Esophagus (tissue), 2 donors: ENCODE results near the gene ZNF827. TPM values are rescaled to one million over a fixed set of nuclear protein-coding genes. Genes with fewer than 3 reads are reported as not detected.

Experiments
- H3K27ac ChIP-seq, 2 donors: one replicate each; pipeline ENCODE4 v1.5.1; 2013; ENCODE audit warnings: low read depth in 2 of 2, mild to moderate bottlenecking in 2 of 2, inconsistent platforms in 1 of 2, low read length in 1 of 2, moderate library complexity in 1 of 2
- H3K27me3 ChIP-seq, 2 donors: one replicate each; pipeline ENCODE4 v1.6.1; 2013; ENCODE audit warnings: low read length in 2 of 2, control low read depth in 1 of 2, mild to moderate bottlenecking in 1 of 2; ENCODE audit not compliant: insufficient read depth in 2 of 2, control insufficient read depth in 1 of 2
- H3K36me3 ChIP-seq, 2 donors: one replicate each; pipeline ENCODE4 v1.6.1; 2013; ENCODE audit warnings: low read length in 1 of 2; ENCODE audit not compliant: control insufficient read depth in 2 of 2, insufficient read depth in 2 of 2
- H3K4me1 ChIP-seq, 2 donors: one replicate each; pipeline ENCODE4 v1.6.1; 2013; ENCODE audit warnings: low read length in 1 of 2; ENCODE audit not compliant: control insufficient read depth in 2 of 2, insufficient read depth in 2 of 2
- H3K4me3 ChIP-seq, 2 donors: one replicate each; pipeline ENCODE4 v1.5.1; 2013; ENCODE audit warnings: low read length in 2 of 2, mild to moderate bottlenecking in 2 of 2, low read depth in 1 of 2, moderate library complexity in 1 of 2
- H3K9me3 ChIP-seq, 2 donors: one replicate each; pipeline ENCODE4 v1.6.1; 2013; ENCODE audit warnings: mild to moderate bottlenecking in 2 of 2, low read depth in 1 of 2, low read length in 1 of 2, moderate library complexity in 1 of 2; ENCODE audit not compliant: control insufficient read depth in 2 of 2, insufficient read depth in 1 of 2
- WGBS, 2 donors: extraction: QIAGEN DNeasy Blood & Tissue Kit; methylation state at CpG; one replicate each; pipeline ENCODE4 v1.1.7; 2013; 5-methylcytosine and 5-hydroxymethylcytosine counted together
- polyA plus RNA-seq, 2 donors: library from polyadenylated mRNA; stranded (reverse); fragments of 200-250 nt; gene quantifications; one replicate each; pipeline ENCODE4 v1.2.3, GENCODE V29; 2013
- donor health status: healthy with polysubstance abuse.
- donor health status: Bipolar disorder and iron deficiency.

ZNF827 gene
- polyA plus RNA-seq, 2 donors: 1.6 to 2.0 TPM

- Histone ChIP-seq H3K27me3 (no peaks in the 10 kb centered on the region), H3K4me1 (no peaks in the 10 kb centered on the region), H3K36me3 (no peaks in the 10 kb centered on the region), H3K9me3 (no peaks in the 10 kb centered on the region), H3K4me3 (no peak overlapping the region), H3K27ac (no peak overlapping the region)
- WGBS, 2 donors: 84 to 85% methylated on average over 2 of the region's 2 CpGs
These were observed 7.0 kb upstream of the ZNF827 start for GRCh38 chr4:145945431-145946155.

- 94 to 96% methylated on average over 2 of the region's 2 CpGs for WGBS, 2 donors
- H3K4me3 ChIP-seq: no peak overlapping the region
- no peaks in the 10 kb centered on the region for H3K36me3 ChIP-seq
- H3K27me3 ChIP-seq: no peaks in the 10 kb centered on the region
- no peaks in the 10 kb centered on the region for H3K9me3 ChIP-seq
- H3K4me1 ChIP-seq: no peaks in the 10 kb centered on the region
- no peak overlapping the region for H3K27ac ChIP-seq
These were observed 6.3 kb upstream of the ZNF827 start for GRCh38 chr4:145944886-145945285.

- Histone ChIP-seq H3K27ac (no peak overlapping the region), H3K4me1 (no peaks in the 10 kb centered on the region), H3K4me3 (no peak overlapping the region), H3K36me3 (no peaks in the 10 kb centered on the region), H3K27me3 (no peaks in the 10 kb centered on the region), H3K9me3 (no peaks in the 10 kb centered on the region)
These were observed 1.2 kb upstream of the ZNF827 start for GRCh38 chr4:145939856-145940255.

GRCh38 chr4:145939441-145939750, 773 bp upstream of the ZNF827 start:
- WGBS, 2 donors: 44 to 51% methylated on average over 2 of the region's 2 CpGs
- H3K27ac ChIP-seq: no peak overlapping the region
- peaks cover 0 to 1% of the 10 kb centered on the region in 2 donors for H3K4me1 ChIP-seq
- H3K4me3 ChIP-seq: no peak overlapping the region
- no peaks in the 10 kb centered on the region for H3K27me3 ChIP-seq
- no peaks in the 10 kb centered on the region for H3K9me3 ChIP-seq
- no peaks in the 10 kb centered on the region for H3K36me3 ChIP-seq

GRCh38 chr4:145937971-145938611, 532 bp downstream of the ZNF827 start:
- WGBS, 2 donors: 0 to 1% methylated on average over 17 to 18 of the region's 18 CpGs
- H3K4me1 ChIP-seq: peaks cover 0 to 2% of the 10 kb centered on the region in 2 donors
- H3K27ac ChIP-seq: peak overlapping the region; percentile 92 to 94
- H3K27me3 ChIP-seq: no peaks in the 10 kb centered on the region
- H3K9me3 ChIP-seq: no peaks in the 10 kb centered on the region
- peak overlapping the region; percentile 65 to 69 for H3K4me3 ChIP-seq
- H3K36me3 ChIP-seq: no peaks in the 10 kb centered on the region

- Histone ChIP-seq H3K4me1 (peaks cover 0 to 2% of the 10 kb centered on the region in 2 donors), H3K4me3 (peak overlapping the region; percentile 65 to 69), H3K27me3 (no peaks in the 10 kb centered on the region), H3K36me3 (no peaks in the 10 kb centered on the region), H3K27ac (peak overlapping the region; percentile 92 to 94), H3K9me3 (no peaks in the 10 kb centered on the region)
- 0 to 1% methylated on average over 29 to 95 of the region's 95 CpGs for WGBS, 2 donors
These were observed 1.4 kb downstream of the ZNF827 start for GRCh38 chr4:145936997-145937901.

- Histone ChIP-seq H3K27me3 (no peaks in the 10 kb centered on the region), H3K27ac (peak overlapping the region; percentile 92 to 94), H3K9me3 (no peaks in the 10 kb centered on the region), H3K4me1 (peaks cover 0 to 2% of the 10 kb centered on the region in 2 donors), H3K4me3 (peak overlapping the region; percentile 65 to 69), H3K36me3 (no peaks in the 10 kb centered on the region)
- WGBS, 2 donors: 0% methylated on average over 61 to 69 of the region's 70 CpGs
These were observed 2.3 kb downstream of the ZNF827 start for GRCh38 chr4:145936142-145936996.

GRCh38 chr4:145935253-145936141, 3.1 kb downstream of the ZNF827 start:
- WGBS, 2 donors: 7 to 8% methylated on average over 18 of the region's 18 CpGs
- H3K9me3 ChIP-seq: no peaks in the 10 kb centered on the region
- H3K36me3 ChIP-seq: no peaks in the 10 kb centered on the region
- H3K4me3 ChIP-seq: peak overlapping the region; percentile 65 to 69
- H3K4me1 ChIP-seq: peaks cover 0 to 2% of the 10 kb centered on the region in 2 donors
- H3K27ac ChIP-seq: peak overlapping the region; percentile 92 to 94
- H3K27me3 ChIP-seq: no peaks in the 10 kb centered on the region
